Middle frontal gyrus (tissue), 1 donor: ENCODE measurements around the gene EPHB1.
"Not testable (repeated sequence)": the region's sequence is repeated elsewhere in the genome, so short reads cannot be mapped to it uniquely, and the experiment has no call there.

Source experiments
- DNase-seq: peaks from one replicate; pipeline ENCODE4 v3.0.0-alpha.2; 2015; ENCODE audit warnings: low spot score; ENCODE audit errors: extremely low spot score

EPHB1 gene

GRCh38 chr3:134941820-134942219 is 146.8 kb downstream of the EPHB1 start:
- no peak for DNase-seq

- DNase-seq, result no peak
Measured at GRCh38 chr3:134944429-134944828, 149.4 kb downstream of the EPHB1 start.

- DNase-seq, result no peak
Measured at GRCh38 chr3:134949150-134949549, 154.1 kb downstream of the EPHB1 start.

GRCh38 chr3:134952371-134952770 is 157.3 kb downstream of the EPHB1 start:
- DNase-seq, result no peak

- DNase-seq, result no peak
Measured at GRCh38 chr3:134955874-134956273, 160.8 kb downstream of the EPHB1 start.

- no peak for DNase-seq
Measured at GRCh38 chr3:134956395-134956794, 161.3 kb downstream of the EPHB1 start.

- DNase-seq, result no peak
Measured at GRCh38 chr3:134956844-134957243, 161.8 kb downstream of the EPHB1 start.

- DNase-seq, result no peak
Measured at GRCh38 chr3:134959516-134959915, 164.5 kb downstream of the EPHB1 start.

- no peak for DNase-seq
Measured at GRCh38 chr3:134964226-134964625, 169.2 kb downstream of the EPHB1 start.

GRCh38 chr3:134965865-134966481 is 170.9 kb downstream of the EPHB1 start:
- DNase-seq, result no peak

- no peak for DNase-seq
Measured at GRCh38 chr3:134970895-134971294, 175.8 kb downstream of the EPHB1 start.

GRCh38 chr3:134971306-134971705 is 176.2 kb downstream of the EPHB1 start:
- DNase-seq, result no peak

- DNase-seq, result not testable (repeated sequence)
Measured at GRCh38 chr3:134971907-134972306, 176.8 kb downstream of the EPHB1 start.

GRCh38 chr3:134972836-134973455 is 177.9 kb downstream of the EPHB1 start:
- DNase-seq, result no peak

- DNase-seq, result no peak
Measured at GRCh38 chr3:134974624-134975023, 179.6 kb downstream of the EPHB1 start.

- no peak for DNase-seq
Measured at GRCh38 chr3:134976948-134977347, 181.9 kb downstream of the EPHB1 start.

- no peak for DNase-seq
Measured at GRCh38 chr3:134978658-134979057, 183.6 kb downstream of the EPHB1 start.

- no peak for DNase-seq
Measured at GRCh38 chr3:134985864-134986715, 191.0 kb downstream of the EPHB1 start.

- no peak for DNase-seq
Measured at GRCh38 chr3:134988666-134989065, 193.6 kb downstream of the EPHB1 start.

GRCh38 chr3:134991003-134991402 is 195.9 kb downstream of the EPHB1 start:
- DNase-seq, result no peak

- no peak for DNase-seq
Measured at GRCh38 chr3:134991472-134992010, 196.5 kb downstream of the EPHB1 start.

- DNase-seq, result no peak
Measured at GRCh38 chr3:134992180-134992579, 197.1 kb downstream of the EPHB1 start.
